Activated T-cell treated with anti-CD3 and anti-CD28 coated beads, Interleukin-2, amount 50 U/mL, for 4 hours (primary cell): ENCODE results near the gene CHST3. TPM values are rescaled to one million over a fixed set of nuclear protein-coding genes. Genes with fewer than 3 reads are reported as not detected.

ENCODE experiments used
- ATAC-seq, 2 donors: fragments of 200-7000 bp; cut with Tn5 transposase; one replicate each; pipeline ENCODE4 v1.10.0; 2021
- DNase-seq: peaks from one replicate; pipeline ENCODE4 v3.0.0-alpha.2; 2020
- H3K27me3 Mint-ChIP-seq: one replicate; pipeline ENCODE4 v1.8.0; 2021; ENCODE audit warnings: low read depth, mixed read lengths
- H3K36me3 Mint-ChIP-seq: one replicate; pipeline ENCODE4 v1.8.0; 2022; ENCODE audit warnings: mixed read lengths; ENCODE audit not compliant: insufficient read depth
- H3K4me1 Mint-ChIP-seq: one replicate; pipeline ENCODE4 v1.8.0; 2021; ENCODE audit warnings: low read depth, mixed read lengths
- H3K4me3 Mint-ChIP-seq: one replicate; pipeline ENCODE4 v1.8.0; 2021; ENCODE audit warnings: mild to moderate bottlenecking, moderate library complexity, mixed read lengths
- H3K9me3 Mint-ChIP-seq: one replicate; pipeline ENCODE4 v1.8.0; 2021; ENCODE audit warnings: mixed read lengths
- total RNA-seq, 3 donors: library from RNA; stranded (reverse); gene quantifications; one replicate each; pipeline ENCODE4 v1.2.1, GENCODE V29; 2021

The CHST3 gene
- total RNA-seq, 3 donors from 2014 or later: 0.90 to 2.0 (median 1.1) TPM

- H3K9me3 Mint-ChIP-seq: no peaks in the 10 kb centered on the region
- no peaks in the 10 kb centered on the region for H3K36me3 Mint-ChIP-seq
- ATAC-seq (no peak), DNase-seq (no peak)
- H3K4me1 Mint-ChIP-seq: peaks cover 5% of the 10 kb centered on the region
- H3K27me3 Mint-ChIP-seq: no peaks in the 10 kb centered on the region
- H3K4me3 Mint-ChIP-seq: no peak overlapping the region
These were observed 81.4 kb downstream of the CHST3 start for GRCh38 chr10:72045586-72045985.

GRCh38 chr10:72048450-72049124 is 84.4 kb downstream of the CHST3 start:
- Mint-ChIP-seq H3K9me3 (no peaks in the 10 kb centered on the region), H3K4me3 (no peak overlapping the region), H3K27me3 (no peaks in the 10 kb centered on the region), H3K36me3 (no peaks in the 10 kb centered on the region), H3K4me1 (peaks cover 5% of the 10 kb centered on the region)
- peak; percentile 94 for DNase-seq
- ATAC-seq: peak; percentile 94 to 95

GRCh38 chr10:72049472-72049871 is 85.3 kb downstream of the CHST3 start:
- Mint-ChIP-seq H3K36me3 (no peaks in the 10 kb centered on the region), H3K4me1 (peaks cover 5% of the 10 kb centered on the region), H3K27me3 (no peaks in the 10 kb centered on the region), H3K4me3 (no peak overlapping the region), H3K9me3 (no peaks in the 10 kb centered on the region)
- ATAC-seq: no peak
- no peak for DNase-seq

- no peak for ATAC-seq
These were observed 86.0 kb downstream of the CHST3 start for GRCh38 chr10:72049969-72050781.

GRCh38 chr10:72050873-72051272 is 86.7 kb downstream of the CHST3 start:
- Mint-ChIP-seq H3K4me1 (peaks cover 5% of the 10 kb centered on the region), H3K9me3 (no peaks in the 10 kb centered on the region), H3K36me3 (no peaks in the 10 kb centered on the region), H3K27me3 (no peaks in the 10 kb centered on the region), H3K4me3 (no peak overlapping the region)
- DNase-seq (no peak), ATAC-seq (no peak)

More at GRCh38 chr10:72049969-72050781, 86.0 kb downstream of the CHST3 start:
- Mint-ChIP-seq H3K9me3 (no peaks in the 10 kb centered on the region), H3K4me1 (peaks cover 5% of the 10 kb centered on the region), H3K27me3 (no peaks in the 10 kb centered on the region), H3K36me3 (no peaks in the 10 kb centered on the region), H3K4me3 (no peak overlapping the region)
- no peak for DNase-seq

- peaks cover 3% of the 10 kb centered on the region for H3K4me1 Mint-ChIP-seq
- no peaks in the 10 kb centered on the region for H3K9me3 Mint-ChIP-seq
- DNase-seq: no peak
- H3K36me3 Mint-ChIP-seq: no peaks in the 10 kb centered on the region
- no peak for ATAC-seq
- no peak overlapping the region for H3K4me3 Mint-ChIP-seq
- H3K27me3 Mint-ChIP-seq: no peaks in the 10 kb centered on the region
These were observed 89.5 kb downstream of the CHST3 start for GRCh38 chr10:72053690-72054089.

GRCh38 chr10:72056113-72056512 is 91.9 kb downstream of the CHST3 start:
- Mint-ChIP-seq H3K4me3 (no peak overlapping the region), H3K4me1 (peaks cover 15% of the 10 kb centered on the region), H3K9me3 (no peaks in the 10 kb centered on the region), H3K27me3 (no peaks in the 10 kb centered on the region), H3K36me3 (no peaks in the 10 kb centered on the region)
- DNase-seq (no peak), ATAC-seq (no peak)

- Mint-ChIP-seq H3K9me3 (no peaks in the 10 kb centered on the region), H3K4me1 (peaks cover 16% of the 10 kb centered on the region), H3K36me3 (no peaks in the 10 kb centered on the region), H3K4me3 (no peak overlapping the region), H3K27me3 (no peaks in the 10 kb centered on the region)
- ATAC-seq (no peak), DNase-seq (no peak)
These were observed 92.9 kb downstream of the CHST3 start for GRCh38 chr10:72056932-72057751.

- H3K4me3 Mint-ChIP-seq: no peak overlapping the region
- no peaks in the 10 kb centered on the region for H3K36me3 Mint-ChIP-seq
- no peaks in the 10 kb centered on the region for H3K9me3 Mint-ChIP-seq
- no peak for DNase-seq
- peaks cover 18% of the 10 kb centered on the region for H3K4me1 Mint-ChIP-seq
- H3K27me3 Mint-ChIP-seq: no peaks in the 10 kb centered on the region
- ATAC-seq: no peak
These were observed 94.2 kb downstream of the CHST3 start for GRCh38 chr10:72058347-72058898.

GRCh38 chr10:72058989-72059842 is 95.0 kb downstream of the CHST3 start:
- peaks cover 20% of the 10 kb centered on the region for H3K4me1 Mint-ChIP-seq
- H3K27me3 Mint-ChIP-seq: no peaks in the 10 kb centered on the region
- ATAC-seq (peak; percentile 62 to 73), DNase-seq (peak; percentile 60)
- no peak overlapping the region for H3K4me3 Mint-ChIP-seq
- H3K9me3 Mint-ChIP-seq: no peaks in the 10 kb centered on the region
- H3K36me3 Mint-ChIP-seq: peaks cover 3% of the 10 kb centered on the region

GRCh38 chr10:72059843-72060822 is 95.9 kb downstream of the CHST3 start:
- Mint-ChIP-seq H3K27me3 (no peaks in the 10 kb centered on the region), H3K36me3 (peaks cover 6% of the 10 kb centered on the region), H3K4me3 (no peak overlapping the region), H3K4me1 (peaks cover 20% of the 10 kb centered on the region), H3K9me3 (no peaks in the 10 kb centered on the region)
- DNase-seq (no peak), ATAC-seq (no peak)

- peaks cover 6% of the 10 kb centered on the region for H3K36me3 Mint-ChIP-seq
- no peaks in the 10 kb centered on the region for H3K9me3 Mint-ChIP-seq
- ATAC-seq (no peak), DNase-seq (no peak)
- no peaks in the 10 kb centered on the region for H3K27me3 Mint-ChIP-seq
- H3K4me3 Mint-ChIP-seq: no peak overlapping the region
- peaks cover 20% of the 10 kb centered on the region for H3K4me1 Mint-ChIP-seq
These were observed 97.3 kb downstream of the CHST3 start for GRCh38 chr10:72061491-72061890.
